ENCODE data around the gene MAPK13.
"Not testable (repeated sequence)": the region's sequence is repeated elsewhere in the genome, so short reads cannot be mapped to it uniquely, and the experiment has no call there.

Gene MAPK13

GRCh38 chr6:36129941-36130666 is at the start of gene MAPK13:
Gene MAPK13 (plus strand): TSS chr6:36130513. CDS start chr6:36130583, 70 bp downstream.
- no peak for DNase-seq

- no peak for DNase-seq
Measured at GRCh38 chr6:36082318-36082717, 48.0 kb upstream of the MAPK13 start.

- no peak for DNase-seq
Measured at GRCh38 chr6:36083446-36083845, 46.9 kb upstream of the MAPK13 start.

GRCh38 chr6:36088204-36088603 is 42.1 kb upstream of the MAPK13 start:
- not testable (repeated sequence) for DNase-seq

GRCh38 chr6:36089048-36089447 is 41.3 kb upstream of the MAPK13 start:
- DNase-seq = no peak

- DNase-seq = no peak
Measured at GRCh38 chr6:36094238-36094637, 36.1 kb upstream of the MAPK13 start.

- DNase-seq = peak; percentile 59
Measured at GRCh38 chr6:36094753-36095496, 35.4 kb upstream of the MAPK13 start.

GRCh38 chr6:36095497-36096391 is 34.6 kb upstream of the MAPK13 start:
- no peak for DNase-seq

- DNase-seq = no peak
Measured at GRCh38 chr6:36098253-36098919, 31.9 kb upstream of the MAPK13 start.

- no peak for DNase-seq
Measured at GRCh38 chr6:36098920-36099647, 31.2 kb upstream of the MAPK13 start.

GRCh38 chr6:36099869-36100483 is 30.3 kb upstream of the MAPK13 start:
- DNase-seq = no peak

GRCh38 chr6:36101691-36102090 is 28.6 kb upstream of the MAPK13 start:
- DNase-seq = no peak

- DNase-seq = no peak
Measured at GRCh38 chr6:36102853-36103252, 27.5 kb upstream of the MAPK13 start.

- DNase-seq = no peak
Measured at GRCh38 chr6:36104836-36105235, 25.5 kb upstream of the MAPK13 start.

GRCh38 chr6:36109092-36109491 is 21.2 kb upstream of the MAPK13 start:
- DNase-seq = no peak

GRCh38 chr6:36110050-36110449 is 20.3 kb upstream of the MAPK13 start:
- no peak for DNase-seq

GRCh38 chr6:36110863-36111262 is 19.4 kb upstream of the MAPK13 start:
- DNase-seq = no peak

GRCh38 chr6:36111526-36111925 is 18.8 kb upstream of the MAPK13 start:
- no peak for DNase-seq

- no peak for DNase-seq
Measured at GRCh38 chr6:36113049-36113448, 17.3 kb upstream of the MAPK13 start.

GRCh38 chr6:36113703-36114102 is 16.6 kb upstream of the MAPK13 start:
- no peak for DNase-seq

GRCh38 chr6:36114798-36115408 is 15.4 kb upstream of the MAPK13 start:
- no peak for DNase-seq

Measured in NK-92 treated with Interleukin-12 subunit alpha and Interleukin-12 subunit beta, amount 100 ng/mL, for 24 hours (cell line).